ENCODE results near the gene SMIM15. TPM values are rescaled to one million over a fixed set of nuclear protein-coding genes. Genes with fewer than 3 reads are reported as not detected.

Gene SMIM15
- total RNA-seq, 1 donor from 2014 or later: 64.1 TPM

DNA sequence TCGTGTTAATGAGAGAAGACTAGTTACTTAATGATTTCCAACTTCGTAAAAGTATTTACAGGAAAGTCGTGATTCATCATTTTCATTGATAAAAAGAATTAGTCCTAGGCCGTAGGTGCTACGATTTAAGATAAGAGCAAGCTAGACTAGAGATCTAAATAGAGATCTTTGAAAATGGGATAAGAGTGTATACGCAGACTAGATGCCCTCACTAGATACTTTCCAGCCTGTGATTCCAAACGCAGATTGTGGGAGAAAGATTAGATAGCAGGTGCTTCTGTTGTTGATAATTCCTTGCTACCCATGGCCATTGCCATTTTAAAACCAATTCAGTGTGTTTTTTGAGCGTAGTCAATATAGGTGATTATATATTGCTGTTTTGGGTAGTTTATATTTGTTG, 6.7 kb upstream of the SMIM15 start:
- DNase-seq (ENCODE audit: low read depth, low spot score): no peak
- Mint-ChIP-seq H3K27me3 (ENCODE audit: low read depth) (no peaks in the 10 kb centered on the region), H3K36me3 (ENCODE audit: low read depth) (peaks cover 9% of the 10 kb centered on the region), H3K4me3 (no peak overlapping the region), H3K27ac (ENCODE audit: unreplicated experiment) (no peak overlapping the region), H3K4me1 (peaks cover 11% of the 10 kb centered on the region), H3K9me3 (no peaks in the 10 kb centered on the region)
- TF ChIP-seq, protein P1, sequence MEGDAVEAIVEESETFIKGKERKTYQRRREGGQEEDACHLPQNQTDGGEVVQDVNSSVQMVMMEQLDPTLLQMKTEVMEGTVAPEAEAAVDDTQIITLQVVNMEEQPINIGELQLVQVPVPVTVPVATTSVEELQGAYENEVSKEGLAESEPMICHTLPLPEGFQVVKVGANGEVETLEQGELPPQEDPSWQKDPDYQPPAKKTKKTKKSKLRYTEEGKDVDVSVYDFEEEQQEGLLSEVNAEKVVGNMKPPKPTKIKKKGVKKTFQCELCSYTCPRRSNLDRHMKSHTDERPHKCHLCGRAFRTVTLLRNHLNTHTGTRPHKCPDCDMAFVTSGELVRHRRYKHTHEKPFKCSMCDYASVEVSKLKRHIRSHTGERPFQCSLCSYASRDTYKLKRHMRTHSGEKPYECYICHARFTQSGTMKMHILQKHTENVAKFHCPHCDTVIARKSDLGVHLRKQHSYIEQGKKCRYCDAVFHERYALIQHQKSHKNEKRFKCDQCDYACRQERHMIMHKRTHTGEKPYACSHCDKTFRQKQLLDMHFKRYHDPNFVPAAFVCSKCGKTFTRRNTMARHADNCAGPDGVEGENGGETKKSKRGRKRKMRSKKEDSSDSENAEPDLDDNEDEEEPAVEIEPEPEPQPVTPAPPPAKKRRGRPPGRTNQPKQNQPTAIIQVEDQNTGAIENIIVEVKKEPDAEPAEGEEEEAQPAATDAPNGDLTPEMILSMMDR (conservative IDR thresholded peaks at IDR 0.05): no peak

DNA sequence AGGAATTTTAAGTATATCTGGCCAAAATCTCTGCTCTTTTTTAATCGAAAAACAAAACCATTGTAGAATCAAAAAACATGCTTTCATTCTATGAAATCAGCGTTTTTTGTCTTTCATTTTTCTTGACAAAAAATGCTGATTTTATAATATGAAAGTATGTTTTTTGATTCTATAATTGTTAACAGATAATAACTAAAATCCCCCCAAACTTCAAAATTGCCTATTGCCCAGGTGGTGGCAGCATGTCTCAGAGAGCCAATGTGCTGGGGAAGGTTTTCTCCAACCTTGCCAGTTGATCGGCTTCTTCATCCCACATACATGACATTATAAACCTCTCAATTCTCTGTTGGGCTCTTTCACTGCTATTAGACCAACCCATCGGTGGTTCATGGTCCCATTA, 5.1 kb upstream of the SMIM15 start:
- Mint-ChIP-seq H3K4me3 (peak overlapping the region; percentile 59), H3K36me3 (ENCODE audit: low read depth) (peaks cover 16% of the 10 kb centered on the region), H3K27me3 (ENCODE audit: low read depth) (no peaks in the 10 kb centered on the region), H3K9me3 (no peaks in the 10 kb centered on the region), H3K4me1 (peaks cover 24% of the 10 kb centered on the region), H3K27ac (ENCODE audit: unreplicated experiment) (no peak overlapping the region)
- DNase-seq (ENCODE audit: low read depth, low spot score): no peak
- TF ChIP-seq, protein P1 (conservative IDR thresholded peaks at IDR 0.05): peak; percentile 36

DNA sequence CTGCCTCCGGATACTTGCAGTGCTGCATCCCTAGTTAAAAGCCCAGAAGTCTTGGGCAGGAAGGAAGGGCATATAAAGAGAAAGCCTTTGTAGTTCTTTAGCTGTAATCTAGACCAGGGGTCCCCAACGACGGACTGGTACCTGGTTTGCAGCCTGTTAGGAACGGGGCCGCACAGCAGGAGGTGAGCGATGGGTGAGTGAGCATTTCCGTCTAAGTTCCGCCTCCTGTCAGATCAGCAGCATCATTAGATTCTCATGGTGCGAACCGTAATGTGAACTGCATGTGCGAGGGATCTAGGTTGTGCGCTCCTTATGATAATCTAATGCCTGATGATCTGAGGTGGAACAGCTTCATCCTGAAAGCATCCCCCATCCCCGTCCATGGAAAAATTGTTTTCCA, 1.6 kb upstream of the SMIM15 start:
- H3K4me1 Mint-ChIP-seq: peaks cover 49% of the 10 kb centered on the region
- no peak overlapping the region for H3K27ac Mint-ChIP-seq (ENCODE audit: unreplicated experiment)
- H3K9me3 Mint-ChIP-seq: no peaks in the 10 kb centered on the region
- TF ChIP-seq, protein P1 (conservative IDR thresholded peaks at IDR 0.05): no peak
- peaks cover 33% of the 10 kb centered on the region for H3K36me3 Mint-ChIP-seq (ENCODE audit: low read depth)
- H3K4me3 Mint-ChIP-seq: peak overlapping the region; percentile 99
- H3K27me3 Mint-ChIP-seq (ENCODE audit: low read depth): no peaks in the 10 kb centered on the region
- no peak for DNase-seq (ENCODE audit: low read depth, low spot score)

DNA sequence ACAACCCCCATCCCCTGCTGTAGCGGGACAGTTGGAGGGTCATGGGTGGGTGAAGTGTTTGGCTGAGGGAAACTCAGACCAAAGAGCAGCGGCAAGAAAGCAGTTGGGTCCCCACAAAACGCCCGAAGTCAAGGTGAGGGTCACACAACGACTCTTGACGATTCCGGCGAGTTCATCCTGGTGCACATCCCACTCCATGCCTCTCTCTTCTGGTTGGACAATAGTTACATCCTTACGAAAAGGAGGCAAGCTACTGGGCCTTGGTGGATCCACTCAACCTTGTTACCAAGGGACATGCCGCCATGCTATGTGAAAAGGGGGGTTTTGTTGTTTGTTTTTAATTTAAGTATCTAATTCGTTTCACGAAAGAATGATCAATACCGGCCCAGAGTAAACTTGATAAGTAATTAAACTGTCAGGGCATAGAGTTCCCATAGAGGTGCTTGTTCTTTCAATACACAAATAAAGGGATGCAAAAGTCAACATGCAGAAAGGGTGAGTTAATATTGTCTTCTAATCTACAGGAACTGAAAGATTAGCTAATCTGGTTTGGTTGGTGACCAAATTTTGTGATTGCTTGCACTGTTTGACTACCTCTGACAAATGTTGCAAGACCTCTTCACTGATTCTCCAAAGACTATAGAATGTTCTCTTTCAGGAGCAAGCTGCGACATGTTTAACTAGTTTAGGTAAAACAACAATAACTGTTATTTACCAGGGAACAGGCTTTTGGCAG, 732 bp upstream of the SMIM15 start:
- DNase-seq (ENCODE audit: low read depth, low spot score): no peak
- TF ChIP-seq, protein P1 (conservative IDR thresholded peaks at IDR 0.05): no peak
- peak overlapping the region; percentile 95 for H3K27ac Mint-ChIP-seq (ENCODE audit: unreplicated experiment)
- peaks cover 49% of the 10 kb centered on the region for H3K4me1 Mint-ChIP-seq
- peaks cover 35% of the 10 kb centered on the region for H3K36me3 Mint-ChIP-seq (ENCODE audit: low read depth)
- H3K4me3 Mint-ChIP-seq: peak overlapping the region; percentile 99
- H3K27me3 Mint-ChIP-seq (ENCODE audit: low read depth): no peaks in the 10 kb centered on the region
- H3K9me3 Mint-ChIP-seq: no peaks in the 10 kb centered on the region

DNA sequence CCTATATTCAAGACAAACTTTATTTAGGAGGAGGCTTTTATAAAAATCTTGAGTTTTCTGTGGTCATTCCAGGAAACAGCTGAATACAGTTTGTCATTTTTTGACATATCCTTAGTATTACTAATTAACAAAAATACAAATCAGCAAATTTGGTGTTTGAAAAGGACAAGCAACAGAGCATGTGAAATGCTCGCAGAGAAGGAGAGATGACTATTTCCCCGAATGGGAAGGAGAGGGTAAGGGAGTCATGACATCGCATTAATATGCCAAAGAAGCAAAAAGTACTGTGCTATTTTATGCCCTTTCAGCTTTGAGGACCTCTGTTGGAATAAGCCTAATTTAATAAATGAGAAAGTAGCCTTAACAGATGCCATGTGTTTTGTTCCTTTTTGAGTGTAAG, 1.8 kb downstream of the SMIM15 start:
- Mint-ChIP-seq H3K36me3 (ENCODE audit: low read depth) (peaks cover 36% of the 10 kb centered on the region), H3K9me3 (no peaks in the 10 kb centered on the region), H3K27me3 (ENCODE audit: low read depth) (no peaks in the 10 kb centered on the region), H3K4me1 (peaks cover 45% of the 10 kb centered on the region), H3K4me3 (peak overlapping the region; percentile 86), H3K27ac (ENCODE audit: unreplicated experiment) (no peak overlapping the region)
- DNase-seq (ENCODE audit: low read depth, low spot score): no peak
- TF ChIP-seq, protein P1 (conservative IDR thresholded peaks at IDR 0.05): no peak

Data from neural crest cell (in vitro differentiated cells).